Peyer's patch (tissue), 4 donors: ENCODE measurements around the gene ADH5.

Experiments
- POLR2A ChIP-seq, 2 donors: fragments of 450-650 bp; IDR thresholded peaks; one replicate each; pipeline ENCODE4 v1.5.1; 2017; ENCODE audit warnings: antibody characterized with exemption in 2 of 2, mild to moderate bottlenecking in 2 of 2, moderate library complexity in 2 of 2
- TF ChIP-seq, protein P1 (sequence below), 6 experiments: fragments of 450-650 bp in 4 of 6; fragments of 200-600 bp in 2 of 6; sonication (generic) in 1 of 6; IDR thresholded peaks; one replicate each; pipeline ENCODE4 v1.5.1; 2017 to 2019; ENCODE audit warnings: antibody characterized with exemption in 6 of 6, mild to moderate bottlenecking in 3 of 6, moderate library complexity in 1 of 6

GRCh38 chr4:99067617-99068016, 21.0 kb downstream of the ADH5 start:
- TF ChIP-seq, protein P1, sequence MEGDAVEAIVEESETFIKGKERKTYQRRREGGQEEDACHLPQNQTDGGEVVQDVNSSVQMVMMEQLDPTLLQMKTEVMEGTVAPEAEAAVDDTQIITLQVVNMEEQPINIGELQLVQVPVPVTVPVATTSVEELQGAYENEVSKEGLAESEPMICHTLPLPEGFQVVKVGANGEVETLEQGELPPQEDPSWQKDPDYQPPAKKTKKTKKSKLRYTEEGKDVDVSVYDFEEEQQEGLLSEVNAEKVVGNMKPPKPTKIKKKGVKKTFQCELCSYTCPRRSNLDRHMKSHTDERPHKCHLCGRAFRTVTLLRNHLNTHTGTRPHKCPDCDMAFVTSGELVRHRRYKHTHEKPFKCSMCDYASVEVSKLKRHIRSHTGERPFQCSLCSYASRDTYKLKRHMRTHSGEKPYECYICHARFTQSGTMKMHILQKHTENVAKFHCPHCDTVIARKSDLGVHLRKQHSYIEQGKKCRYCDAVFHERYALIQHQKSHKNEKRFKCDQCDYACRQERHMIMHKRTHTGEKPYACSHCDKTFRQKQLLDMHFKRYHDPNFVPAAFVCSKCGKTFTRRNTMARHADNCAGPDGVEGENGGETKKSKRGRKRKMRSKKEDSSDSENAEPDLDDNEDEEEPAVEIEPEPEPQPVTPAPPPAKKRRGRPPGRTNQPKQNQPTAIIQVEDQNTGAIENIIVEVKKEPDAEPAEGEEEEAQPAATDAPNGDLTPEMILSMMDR (IDR thresholded peaks at IDR 0.05): no peak
- no peak for TF ChIP-seq POLR2A (IDR thresholded peaks at IDR 0.05)
